Coronary artery (tissue), 2 donors: ENCODE data around the gene SPANXN4.

Source experiments
- DNase-seq: peaks from one replicate; pipeline ENCODE4 v3.0.0-alpha.2; 2017; ENCODE audit warnings: low spot score
- H3K27ac ChIP-seq, 2 donors: fragments of 200-600 bp; sonication (generic); one replicate each; pipeline ENCODE4 v1.5.1; 2016 to 2019
- H3K4me3 ChIP-seq: fragments of 200-600 bp; sonication (generic); 2 replicates; pipeline ENCODE4 v1.5.1; 2016; ENCODE audit warnings: mild to moderate bottlenecking, moderate library complexity
- CTCF ChIP-seq: fragments of 200-600 bp; sonication (generic); IDR thresholded peaks from one replicate; pipeline ENCODE4 v1.5.1; 2019; ENCODE audit warnings: antibody characterized with exemption

The SPANXN4 gene

GRCh38 chrX:142999199-142999701 is 26.5 kb upstream of the SPANXN4 start:
- H3K4me3 ChIP-seq, result no peak overlapping the region

GRCh38 chrX:143002206-143002605 is 23.5 kb upstream of the SPANXN4 start:
- DNase-seq, result no peak
- Histone ChIP-seq H3K4me3 (no peak overlapping the region), H3K27ac (no peak overlapping the region)
- TF ChIP-seq CTCF, result no peak

More at GRCh38 chrX:142999199-142999701, 26.5 kb upstream of the SPANXN4 start:
- TF ChIP-seq CTCF, result no peak
- H3K27ac ChIP-seq, result no peak overlapping the region
- DNase-seq, result no peak

- no peak for TF ChIP-seq CTCF
- H3K4me3 ChIP-seq, result no peak overlapping the region
- no peak overlapping the region for H3K27ac ChIP-seq
- DNase-seq, result no peak
Observed at GRCh38 chrX:143017272-143017671, 8.5 kb upstream of the SPANXN4 start.

- no peak for TF ChIP-seq CTCF
- Histone ChIP-seq H3K4me3 (no peak overlapping the region), H3K27ac (no peak overlapping the region)
- DNase-seq, result no peak
Observed at GRCh38 chrX:143027275-143027674, 1.5 kb downstream of the SPANXN4 start.

- DNase-seq, result no peak
- Histone ChIP-seq H3K4me3 (no peak overlapping the region), H3K27ac (no peak overlapping the region)
- no peak for TF ChIP-seq CTCF
Observed at GRCh38 chrX:143047511-143047910, 21.8 kb downstream of the SPANXN4 start.

GRCh38 chrX:143058120-143058519 is 32.4 kb downstream of the SPANXN4 start:
- TF ChIP-seq CTCF, result no peak
- H3K4me3 ChIP-seq, result no peak overlapping the region
- no peak overlapping the region for H3K27ac ChIP-seq
- DNase-seq, result no peak

GRCh38 chrX:143081231-143081630 is 55.5 kb downstream of the SPANXN4 start:
- no peak for DNase-seq
- Histone ChIP-seq H3K27ac (no peak overlapping the region), H3K4me3 (no peak overlapping the region)
- no peak for TF ChIP-seq CTCF
